Measurements from ENCODE around the gene HTT. TPM values are rescaled to one million over a fixed set of nuclear protein-coding genes. Genes with fewer than 3 reads are reported as not detected.
"Not testable (repeated sequence)": the region's sequence is repeated elsewhere in the genome, so short reads cannot be mapped to it uniquely, and the experiment has no call there.

The HTT gene
- total RNA-seq, 1 donor from 2014 or later: 35.1 TPM

GRCh38 chr4:3073158-3074077 lies 1.1 kb upstream of the HTT start:
- intact Hi-C loops (cut with DNase I): loop anchor here (10.0 kb wide), 1 partner anchor 881 kb away; no protein-coding TSS in a partner anchor

GRCh38 chr4:3074846-3075651 lies 568 bp downstream of the HTT start:
- intact Hi-C loops (cut with DNase I): loop anchor here (10.0 kb wide), 1 partner anchor 880 kb away; no protein-coding TSS in a partner anchor

More at GRCh38 chr4:3073158-3074077, 1.1 kb upstream of the HTT start:
- DNase-seq (ENCODE audit: low spot score): no peak

GRCh38 chr4:3075652-3075981 lies 1.1 kb downstream of the HTT start:
- intact Hi-C loops (cut with DNase I): loop anchor here (10.0 kb wide), 1 partner anchor 879 kb away; no protein-coding TSS in a partner anchor
- no peak for DNase-seq (ENCODE audit: low spot score)

More at GRCh38 chr4:3074846-3075651, 568 bp downstream of the HTT start:
- DNase-seq (ENCODE audit: low spot score): no peak

GRCh38 chr4:3077796-3078195 lies 3.3 kb downstream of the HTT start:
- intact Hi-C loops (cut with DNase I): loop anchor here (10.0 kb wide), 1 partner anchor 877 kb away; no protein-coding TSS in a partner anchor

GRCh38 chr4:3079694-3080123 lies 5.2 kb downstream of the HTT start:
- no peak for DNase-seq (ENCODE audit: low spot score)
- intact Hi-C loops (cut with DNase I): loop anchor here (10.0 kb wide), 1 partner anchor 875 kb away; no protein-coding TSS in a partner anchor

More at GRCh38 chr4:3077796-3078195, 3.3 kb downstream of the HTT start:
- DNase-seq (ENCODE audit: low spot score): no peak

GRCh38 chr4:3082925-3083515 lies 8.5 kb downstream of the HTT start:
- intact Hi-C loops (cut with DNase I): no loop called here
- no peak for DNase-seq (ENCODE audit: low spot score)

- intact Hi-C loops (cut with DNase I): no loop called here
Measured at GRCh38 chr4:3083732-3084131, 9.3 kb downstream of the HTT start.

GRCh38 chr4:3085948-3086670 lies 11.6 kb downstream of the HTT start:
- intact Hi-C loops (cut with DNase I): no loop called here
- DNase-seq (ENCODE audit: low spot score): no peak

More at GRCh38 chr4:3083732-3084131, 9.3 kb downstream of the HTT start:
- DNase-seq (ENCODE audit: low spot score): no peak

- intact Hi-C loops (cut with DNase I): no loop called here
Measured at GRCh38 chr4:3087115-3087797, 12.8 kb downstream of the HTT start.

GRCh38 chr4:3091464-3091863 lies 17.0 kb downstream of the HTT start:
- no peak for DNase-seq (ENCODE audit: low spot score)
- intact Hi-C loops (cut with DNase I): no loop called here

More at GRCh38 chr4:3087115-3087797, 12.8 kb downstream of the HTT start:
- no peak for DNase-seq (ENCODE audit: low spot score)

- intact Hi-C loops (cut with DNase I); DNase-seq (ENCODE audit: low spot score): not testable (repeated sequence)
Measured at GRCh38 chr4:3094701-3095100, 20.2 kb downstream of the HTT start.

GRCh38 chr4:3096202-3096601 lies 21.7 kb downstream of the HTT start:
- DNase-seq (ENCODE audit: low spot score): no peak
- intact Hi-C loops (cut with DNase I): no loop called here

- no peak for DNase-seq (ENCODE audit: low spot score)
- intact Hi-C loops (cut with DNase I): no loop called here
Measured at GRCh38 chr4:3098346-3098745, 23.9 kb downstream of the HTT start.

GRCh38 chr4:3106339-3107186 lies 32.1 kb downstream of the HTT start:
- DNase-seq (ENCODE audit: low spot score): peak; percentile 94
- intact Hi-C loops (cut with DNase I): loop anchor here (5.0 kb wide), 1 partner anchor 661 kb away; the partner anchor contains the start of gene ADRA2C

GRCh38 chr4:3107271-3107670 lies 32.8 kb downstream of the HTT start:
- intact Hi-C loops (cut with DNase I): loop anchor here (5.0 kb wide), 1 partner anchor 660 kb away; the partner anchor contains the start of gene ADRA2C
- no peak for DNase-seq (ENCODE audit: low spot score)

- DNase-seq (ENCODE audit: low spot score): no peak
- intact Hi-C loops (cut with DNase I): loop anchor here (5.0 kb wide), 1 partner anchor 660 kb away; the partner anchor contains the start of gene ADRA2C
Measured at GRCh38 chr4:3107691-3108121, 33.2 kb downstream of the HTT start.

- intact Hi-C loops (cut with DNase I): loop anchor here (5.0 kb wide), 1 partner anchor 659 kb away; the partner anchor contains the start of gene ADRA2C
- DNase-seq (ENCODE audit: low spot score): no peak
Measured at GRCh38 chr4:3108211-3108610, 33.7 kb downstream of the HTT start.

Measured in cardiac septum (tissue), 1 donor.